GOT3 (cell line): ENCODE data around the gene MRGPRG.

Source experiments
- DNase-seq: peaks from one replicate; lab custom pipeline; 2025; ENCODE audit warnings: mixed read lengths; lab: John Stamatoyannopoulos, UW

Gene MRGPRG

GRCh38 chr11:3206922-3207204, 11.8 kb downstream of the MRGPRG start:
- DNase-seq, result no peak

GRCh38 chr11:3206156-3206921, 12.3 kb downstream of the MRGPRG start:
- DNase-seq, result no peak

- DNase-seq, result no peak
Measured at GRCh38 chr11:3205261-3206155, 13.1 kb downstream of the MRGPRG start.

GRCh38 chr11:3204141-3205015, 14.2 kb downstream of the MRGPRG start:
- DNase-seq, result no peak

GRCh38 chr11:3203221-3204043, 15.2 kb downstream of the MRGPRG start:
- DNase-seq, result no peak

- DNase-seq, result no peak
Measured at GRCh38 chr11:3202759-3203158, 15.9 kb downstream of the MRGPRG start.

- no peak for DNase-seq
Measured at GRCh38 chr11:3202305-3202704, 16.3 kb downstream of the MRGPRG start.

GRCh38 chr11:3201677-3202181, 16.9 kb downstream of the MRGPRG start:
- no peak for DNase-seq

GRCh38 chr11:3201112-3201581, 17.5 kb downstream of the MRGPRG start:
- no peak for DNase-seq

- DNase-seq, result no peak
Measured at GRCh38 chr11:3200388-3201111, 18.1 kb downstream of the MRGPRG start.

- no peak for DNase-seq
Measured at GRCh38 chr11:3199537-3200295, 18.9 kb downstream of the MRGPRG start.

- no peak for DNase-seq
Measured at GRCh38 chr11:3198815-3199214, 19.8 kb downstream of the MRGPRG start.

- no peak for DNase-seq
Measured at GRCh38 chr11:3197878-3198528, 20.6 kb downstream of the MRGPRG start.

GRCh38 chr11:3197044-3197695, 21.4 kb downstream of the MRGPRG start:
- DNase-seq, result no peak

GRCh38 chr11:3196161-3197043, 22.2 kb downstream of the MRGPRG start:
- no peak for DNase-seq

- no peak for DNase-seq
Measured at GRCh38 chr11:3195251-3196160, 23.1 kb downstream of the MRGPRG start.
